Epithelial cell of esophagus (primary cell): ENCODE data around the gene WASF3.

Experiments
- DNase-seq: peaks from one replicate; pipeline ENCODE4 v3.0.0; 2010; ENCODE audit warnings: low read depth
- H3K4me3 ChIP-seq: 2 replicates; pipeline ENCODE4 v1.5.1; 2011; ENCODE audit warnings: mild to moderate bottlenecking, low read length, control low read depth
- CTCF ChIP-seq: IDR thresholded peaks from 2 replicates; pipeline ENCODE4 v1.5.1; 2011; ENCODE audit warnings: low read depth, mild to moderate bottlenecking, low read length, control low read depth, inconsistent platforms; ENCODE audit not compliant: insufficient read depth; ENCODE audit errors: missing control alignments

WASF3 gene

GRCh38 chr13:26680123-26680450, 122.6 kb downstream of the WASF3 start:
- TF ChIP-seq CTCF = no peak
- DNase-seq = no peak
- no peak overlapping the region for H3K4me3 ChIP-seq

GRCh38 chr13:26680572-26680971, 123.1 kb downstream of the WASF3 start:
- DNase-seq = no peak
- H3K4me3 ChIP-seq = no peak overlapping the region
- TF ChIP-seq CTCF = no peak

GRCh38 chr13:26681036-26681435, 123.6 kb downstream of the WASF3 start:
- TF ChIP-seq CTCF = no peak
- no peak for DNase-seq
- H3K4me3 ChIP-seq = no peak overlapping the region

- no peak overlapping the region for H3K4me3 ChIP-seq
- no peak for DNase-seq
- TF ChIP-seq CTCF = no peak
These were observed 125.1 kb downstream of the WASF3 start for GRCh38 chr13:26682606-26683005.

GRCh38 chr13:26685606-26686005, 128.1 kb downstream of the WASF3 start:
- H3K4me3 ChIP-seq = no peak overlapping the region
- DNase-seq = no peak
- no peak for TF ChIP-seq CTCF

GRCh38 chr13:26686285-26686684, 128.8 kb downstream of the WASF3 start:
- no peak for TF ChIP-seq CTCF
- H3K4me3 ChIP-seq = no peak overlapping the region
- no peak for DNase-seq

- no peak overlapping the region for H3K4me3 ChIP-seq
- no peak for TF ChIP-seq CTCF
- no peak for DNase-seq
These were observed 130.8 kb downstream of the WASF3 start for GRCh38 chr13:26688286-26688685.
